ENCODE measurements around the gene INPP4B. TPM values are rescaled to one million over a fixed set of nuclear protein-coding genes. Genes with fewer than 3 reads are reported as not detected.

INPP4B gene
- total and polyA plus RNA-seq, 2 donors (not counting 1 experiment from before 2014, with no cell fraction given), result 19.7 to 22.2 TPM

GRCh38 chr4:142120921-142121320 lies 725.2 kb downstream of the INPP4B start:
- DNase-seq (ENCODE audit: low read depth in 2 of 2), result no peak
- no peak overlapping the region for H3K4me3 ChIP-seq (replicated peaks in 1 of 4; ENCODE audit: control extremely low read depth in 1 of 4, insufficient read depth in 1 of 4, low read depth in 3 of 4, low read length in 4 of 4)
- no peaks in the 10 kb centered on the region for H3K79me2 ChIP-seq (ENCODE audit: control insufficient read depth, insufficient read depth, low read length)

GRCh38 chr4:142112451-142112850 lies 733.6 kb downstream of the INPP4B start:
- Histone ChIP-seq H3K4me1 (ENCODE audit: control insufficient read depth, extremely low read depth, insufficient read depth, low read length) (no peaks in the 10 kb centered on the region), H3K4me2 (ENCODE audit: extremely low read depth, insufficient read depth, low read length) (no peak overlapping the region), H3K9ac (ENCODE audit: insufficient read depth, low read length) (no peak overlapping the region), H3K27me3 (ENCODE audit: control insufficient read depth, insufficient read depth, low read length) (no peaks in the 10 kb centered on the region), H3K4me3 (replicated peaks in 1 of 4; ENCODE audit: control extremely low read depth in 1 of 4, insufficient read depth in 1 of 4, low read depth in 3 of 4, low read length in 4 of 4) (no peak overlapping the region), H4K20me1 (ENCODE audit: control insufficient read depth, extremely low read depth, insufficient read depth, low read length) (no peaks in the 10 kb centered on the region), H3K27ac (ENCODE audit: insufficient read depth, low read length) (no peak overlapping the region), H2AFZ (ENCODE audit: low read length) (no peak overlapping the region), H3K36me3 (ENCODE audit: control insufficient read depth, insufficient read depth, low read length) (no peaks in the 10 kb centered on the region), H3K9me3 (ENCODE audit: control insufficient read depth, insufficient read depth, low read depth, low read length) (no peaks in the 10 kb centered on the region), H3K79me2 (ENCODE audit: control insufficient read depth, insufficient read depth, low read length) (no peaks in the 10 kb centered on the region)
- no peak for TF ChIP-seq EZH2 (IDR thresholded peaks at IDR 0.05; ENCODE audit: low read length, missing control alignments)
- TF ChIP-seq CTCF (conservative IDR thresholded peaks at IDR 0.05 in 1 of 2, IDR thresholded peaks at IDR 0.05 in 1 of 2; ENCODE audit: low read depth in 1 of 2, low read length in 2 of 2), result no peak
- peak; percentile 22 to 41 for DNase-seq (ENCODE audit: low read depth in 2 of 2)

More at GRCh38 chr4:142120921-142121320, 725.2 kb downstream of the INPP4B start:
- TF ChIP-seq EZH2 (IDR thresholded peaks at IDR 0.05; ENCODE audit: low read length, missing control alignments), result no peak
- no peak for TF ChIP-seq CTCF (conservative IDR thresholded peaks at IDR 0.05 in 1 of 2, IDR thresholded peaks at IDR 0.05 in 1 of 2; ENCODE audit: low read depth in 1 of 2, low read length in 2 of 2)
- no peak overlapping the region for H3K27ac ChIP-seq (ENCODE audit: insufficient read depth, low read length)
- H3K9me3 ChIP-seq (ENCODE audit: control insufficient read depth, insufficient read depth, low read depth, low read length), result no peaks in the 10 kb centered on the region
- H3K9ac ChIP-seq (ENCODE audit: insufficient read depth, low read length), result no peak overlapping the region
- H2AFZ ChIP-seq (ENCODE audit: low read length), result no peak overlapping the region
- no peaks in the 10 kb centered on the region for H4K20me1 ChIP-seq (ENCODE audit: control insufficient read depth, extremely low read depth, insufficient read depth, low read length)
- H3K27me3 ChIP-seq (ENCODE audit: control insufficient read depth, insufficient read depth, low read length), result no peaks in the 10 kb centered on the region
- H3K4me2 ChIP-seq (ENCODE audit: extremely low read depth, insufficient read depth, low read length), result no peak overlapping the region
- H3K4me1 ChIP-seq (ENCODE audit: control insufficient read depth, extremely low read depth, insufficient read depth, low read length), result no peaks in the 10 kb centered on the region
- H3K36me3 ChIP-seq (ENCODE audit: control insufficient read depth, insufficient read depth, low read length), result no peaks in the 10 kb centered on the region

- Histone ChIP-seq H3K9me3 (ENCODE audit: control insufficient read depth, insufficient read depth, low read depth, low read length) (no peaks in the 10 kb centered on the region), H3K4me2 (ENCODE audit: extremely low read depth, insufficient read depth, low read length) (no peak overlapping the region), H3K27ac (ENCODE audit: insufficient read depth, low read length) (no peak overlapping the region), H3K36me3 (ENCODE audit: control insufficient read depth, insufficient read depth, low read length) (no peaks in the 10 kb centered on the region), H3K4me3 (replicated peaks in 1 of 4; ENCODE audit: control extremely low read depth in 1 of 4, insufficient read depth in 1 of 4, low read depth in 3 of 4, low read length in 4 of 4) (no peak overlapping the region), H4K20me1 (ENCODE audit: control insufficient read depth, extremely low read depth, insufficient read depth, low read length) (no peaks in the 10 kb centered on the region), H3K79me2 (ENCODE audit: control insufficient read depth, insufficient read depth, low read length) (no peaks in the 10 kb centered on the region), H3K9ac (ENCODE audit: insufficient read depth, low read length) (no peak overlapping the region), H2AFZ (ENCODE audit: low read length) (no peak overlapping the region), H3K27me3 (ENCODE audit: control insufficient read depth, insufficient read depth, low read length) (no peaks in the 10 kb centered on the region), H3K4me1 (ENCODE audit: control insufficient read depth, extremely low read depth, insufficient read depth, low read length) (no peaks in the 10 kb centered on the region)
- TF ChIP-seq EZH2 (IDR thresholded peaks at IDR 0.05; ENCODE audit: low read length, missing control alignments) (no peak), CTCF (conservative IDR thresholded peaks at IDR 0.05 in 1 of 2, IDR thresholded peaks at IDR 0.05 in 1 of 2; ENCODE audit: low read depth in 1 of 2, low read length in 2 of 2) (no peak)
- peak in 1 of 2 donors; percentile 59 for DNase-seq (ENCODE audit: low read depth in 2 of 2)
These were observed 736.0 kb downstream of the INPP4B start for GRCh38 chr4:142110136-142110535.

All from fibroblast of lung (primary cell).